ENCODE results near the gene RSPH1.

The RSPH1 gene

DNA sequence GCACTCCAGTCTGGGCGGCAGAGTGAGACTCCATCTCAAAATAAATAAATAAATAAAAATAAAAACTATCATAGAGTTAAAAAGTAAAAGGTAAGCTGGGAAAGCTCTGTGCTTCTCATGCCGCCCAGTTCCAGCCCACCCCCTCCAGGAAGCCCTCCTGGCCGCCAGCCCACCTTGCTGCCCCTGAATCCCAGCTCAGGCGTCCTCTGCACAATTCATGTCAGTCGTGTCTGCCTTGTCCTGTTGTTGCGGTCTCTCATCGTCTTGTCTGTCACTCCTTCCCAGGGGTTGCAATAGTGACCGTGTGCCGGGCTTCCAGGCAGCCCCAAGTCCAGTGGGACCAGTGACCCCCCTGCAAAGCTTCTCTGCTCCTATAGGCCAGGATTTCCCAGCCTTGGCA lies 44.1 kb downstream of the RSPH1 start:
- DNase-seq (ENCODE audit: low read depth in 1 of 2, low spot score in 1 of 2), result no peak

DNA sequence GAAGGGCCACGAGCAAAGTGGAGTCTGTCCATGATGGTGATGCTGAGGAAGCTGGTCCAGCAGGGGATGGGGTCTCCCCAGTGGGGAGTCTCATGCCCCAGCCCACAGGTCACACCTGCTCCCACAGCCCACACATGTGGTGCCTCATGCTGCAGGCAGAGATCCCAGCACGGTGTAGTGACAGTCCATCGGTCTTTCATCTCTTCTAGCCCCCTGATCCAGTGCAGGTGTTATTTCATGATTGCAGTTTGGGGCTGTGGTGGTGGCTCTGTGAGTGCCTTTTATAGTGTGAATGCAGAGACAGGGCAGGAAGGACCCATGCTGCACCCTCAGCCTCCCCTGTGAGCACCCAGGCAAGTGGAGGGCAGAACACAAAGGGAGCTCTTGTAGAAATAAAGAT lies 47.3 kb downstream of the RSPH1 start:
- DNase-seq (ENCODE audit: low read depth in 1 of 2, low spot score in 1 of 2), result no peak

DNA sequence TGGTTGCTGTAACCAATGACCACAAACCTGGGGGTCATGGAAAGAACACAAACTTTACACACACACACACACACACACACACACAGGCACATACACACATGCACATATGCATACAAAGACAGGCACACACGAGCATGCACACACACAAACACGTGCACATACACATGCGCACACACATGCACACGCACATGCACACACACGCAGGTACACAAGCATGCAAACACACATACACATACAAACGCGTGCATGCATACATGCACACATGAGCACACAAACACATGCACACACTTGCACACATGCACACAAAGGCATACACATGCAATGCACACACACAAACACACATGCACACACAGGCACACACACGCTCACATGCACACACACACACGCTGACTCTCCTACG lies 48.3 kb downstream of the RSPH1 start:
- no peak for DNase-seq (ENCODE audit: low read depth in 1 of 2, low spot score in 1 of 2)

DNA sequence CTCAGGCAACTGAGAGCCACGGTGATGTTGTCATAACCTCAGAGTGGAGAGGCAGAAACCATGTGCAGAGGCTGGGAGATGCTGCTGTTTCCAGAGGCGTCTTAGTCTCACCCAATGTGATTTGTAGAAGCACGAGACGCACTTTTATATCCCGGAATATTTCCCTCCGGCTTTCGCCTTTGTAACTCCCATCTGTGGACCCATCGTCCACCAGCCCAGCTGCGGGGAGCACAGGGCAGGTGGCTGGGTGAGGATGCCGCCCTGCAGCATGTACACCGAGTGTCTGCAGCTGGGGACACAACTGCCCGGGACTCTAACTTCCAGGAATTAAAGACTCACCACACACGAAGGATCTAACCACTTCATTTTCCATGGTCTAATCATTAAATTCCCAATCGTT lies 48.8 kb downstream of the RSPH1 start:
- no peak for DNase-seq (ENCODE audit: low read depth in 1 of 2, low spot score in 1 of 2)

DNA sequence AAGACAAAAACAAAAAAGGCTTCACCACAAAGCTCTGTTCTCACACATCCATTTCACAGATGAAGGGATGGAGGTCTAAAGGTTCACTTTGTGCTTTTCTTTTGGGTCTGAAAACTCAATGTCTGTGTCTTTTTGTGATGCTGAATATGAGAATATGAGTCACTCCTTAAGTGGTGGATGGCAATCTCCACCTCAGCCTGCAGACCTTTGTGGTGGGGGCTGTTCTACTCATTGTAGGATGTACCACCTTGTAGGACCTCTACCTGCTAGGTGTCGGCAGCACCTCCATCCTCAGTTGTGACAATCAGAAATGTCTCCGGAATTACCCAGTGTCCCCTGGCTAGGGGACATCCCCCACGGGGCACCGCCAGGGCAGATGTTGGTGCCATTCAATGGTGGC lies 49.5 kb downstream of the RSPH1 start:
- no peak for DNase-seq (ENCODE audit: low read depth in 1 of 2, low spot score in 1 of 2)

DNA sequence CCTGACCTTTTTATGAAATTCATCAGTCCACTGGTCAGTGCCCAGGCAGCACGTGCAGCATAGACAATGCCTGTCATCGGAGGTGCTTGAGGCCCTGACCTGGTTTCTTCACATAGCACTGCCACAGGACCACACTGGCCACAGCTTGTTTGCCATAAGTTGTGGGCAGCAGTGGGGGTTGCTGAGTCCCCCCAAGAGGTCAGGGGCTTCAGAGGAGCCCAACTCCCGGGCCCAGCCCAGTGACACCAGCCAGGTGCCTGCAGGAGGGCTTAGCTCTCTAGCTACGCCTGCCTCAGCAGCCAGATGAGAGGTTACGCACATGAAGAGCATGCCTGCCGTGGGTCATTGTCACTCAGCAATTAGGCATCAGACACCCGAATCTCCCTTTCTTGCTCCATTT lies 50.7 kb downstream of the RSPH1 start:
- no peak for DNase-seq (ENCODE audit: low read depth in 1 of 2, low spot score in 1 of 2)

DNA sequence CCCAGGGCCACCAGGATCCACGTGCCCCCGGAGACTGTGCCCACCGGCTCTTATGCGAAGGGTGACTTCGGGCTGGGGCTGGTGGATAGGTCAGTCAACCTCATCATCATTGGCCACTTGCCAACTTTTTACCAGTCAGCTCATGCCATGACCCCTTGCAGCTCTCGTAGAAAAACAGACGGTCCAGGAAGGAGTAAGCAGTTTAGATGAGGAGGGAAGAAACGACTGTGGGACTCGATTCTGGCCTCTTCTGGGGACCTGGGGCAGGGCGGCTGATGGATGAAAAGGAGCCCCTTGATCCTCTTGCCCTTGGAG lies 51.3 kb downstream of the RSPH1 start:
- DNase-seq (ENCODE audit: low read depth in 1 of 2, low spot score in 1 of 2), result no peak

DNA sequence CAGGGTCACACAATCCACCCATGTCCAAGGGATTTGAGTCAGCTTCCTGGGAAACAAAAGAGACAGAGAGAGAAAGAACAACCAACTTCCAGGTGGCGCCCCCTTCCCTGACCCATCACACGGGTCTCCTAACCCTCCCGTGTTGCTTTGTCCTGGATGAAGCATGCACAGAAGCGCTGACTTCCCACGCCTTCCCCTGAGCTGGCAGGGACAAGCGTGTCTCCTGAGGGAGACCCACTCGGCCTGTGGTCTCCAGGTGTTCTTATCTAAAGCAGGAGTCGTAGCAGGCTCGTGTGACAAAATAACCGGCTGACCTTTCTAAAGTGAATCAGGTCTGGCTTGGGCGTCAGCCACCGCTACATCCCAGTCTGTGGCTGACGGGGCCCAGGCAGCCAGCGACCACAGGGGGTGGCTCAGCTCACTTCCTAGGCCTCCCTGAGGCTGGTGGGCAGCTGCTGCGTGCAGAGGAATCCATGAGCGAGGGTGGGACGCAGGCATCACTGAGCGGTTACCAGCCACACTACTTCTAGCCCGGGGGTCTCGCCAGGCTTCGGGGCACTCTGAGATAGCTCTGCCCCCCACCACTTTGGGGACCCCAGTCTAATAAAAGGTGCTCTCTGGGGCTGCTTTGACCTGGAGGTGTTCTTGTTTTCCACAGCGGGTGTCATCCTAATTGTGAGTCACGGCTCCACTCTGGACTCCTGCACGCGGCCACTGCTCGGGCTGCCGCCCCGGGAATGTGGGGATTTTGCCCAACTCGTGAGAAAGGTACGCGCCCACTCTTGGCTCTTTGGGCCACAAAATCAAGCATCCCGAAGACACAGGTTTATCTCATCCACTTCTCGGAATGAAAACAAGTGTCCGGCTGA lies 51.9 kb downstream of the RSPH1 start:
- DNase-seq (ENCODE audit: low read depth in 1 of 2, low spot score in 1 of 2), result no peak

DNA sequence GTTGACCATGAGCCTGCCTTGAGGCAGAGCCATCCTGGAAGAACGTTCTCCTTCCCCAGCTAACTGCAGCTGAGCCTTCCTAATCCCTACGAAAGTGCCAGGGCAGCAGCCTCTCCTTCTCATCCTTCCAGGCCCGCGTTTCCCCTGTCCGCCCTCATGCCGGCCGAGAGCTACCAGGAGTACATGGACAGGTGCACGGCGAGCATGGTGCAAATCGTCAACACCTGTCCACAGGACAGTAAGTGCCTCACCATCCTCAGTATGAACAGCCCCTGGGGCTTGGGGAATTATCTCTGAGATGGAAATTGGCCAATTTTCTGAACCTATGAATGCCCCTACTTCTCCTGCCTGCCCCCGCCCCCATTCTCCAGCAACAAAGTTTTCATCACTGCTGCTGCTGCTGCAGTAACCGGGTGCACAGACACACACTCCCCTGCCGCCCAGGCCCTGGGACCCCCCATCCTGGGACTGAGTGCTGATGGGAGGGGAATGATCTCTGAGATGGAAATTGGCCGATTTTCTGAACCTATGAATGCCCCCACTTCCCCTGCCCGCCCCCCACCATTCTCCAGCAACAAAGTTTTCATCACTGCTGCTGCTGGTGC lies 52.7 kb downstream of the RSPH1 start:
- no peak for DNase-seq (ENCODE audit: low read depth in 1 of 2, low spot score in 1 of 2)

DNA sequence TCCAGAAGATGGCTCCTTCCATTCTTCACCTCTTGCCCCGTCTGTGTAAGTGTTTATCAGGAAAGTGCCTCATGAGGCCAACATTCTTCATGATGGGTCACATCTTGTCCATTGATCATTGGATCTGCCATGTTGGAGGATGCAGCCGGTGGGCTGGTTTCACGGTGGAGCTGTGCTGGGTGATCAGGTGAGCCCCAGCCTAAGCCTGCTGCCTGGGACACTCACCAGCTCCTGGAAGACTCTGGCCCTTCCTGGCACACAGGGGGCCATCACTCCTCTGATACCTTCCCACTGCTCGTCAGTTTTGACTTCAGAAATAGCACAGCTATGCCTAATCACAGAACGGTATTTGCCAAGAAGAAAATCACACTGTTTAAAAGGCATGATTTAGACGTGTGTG lies 54.1 kb downstream of the RSPH1 start:
- no peak for DNase-seq (ENCODE audit: low read depth in 1 of 2, low spot score in 1 of 2)

DNA sequence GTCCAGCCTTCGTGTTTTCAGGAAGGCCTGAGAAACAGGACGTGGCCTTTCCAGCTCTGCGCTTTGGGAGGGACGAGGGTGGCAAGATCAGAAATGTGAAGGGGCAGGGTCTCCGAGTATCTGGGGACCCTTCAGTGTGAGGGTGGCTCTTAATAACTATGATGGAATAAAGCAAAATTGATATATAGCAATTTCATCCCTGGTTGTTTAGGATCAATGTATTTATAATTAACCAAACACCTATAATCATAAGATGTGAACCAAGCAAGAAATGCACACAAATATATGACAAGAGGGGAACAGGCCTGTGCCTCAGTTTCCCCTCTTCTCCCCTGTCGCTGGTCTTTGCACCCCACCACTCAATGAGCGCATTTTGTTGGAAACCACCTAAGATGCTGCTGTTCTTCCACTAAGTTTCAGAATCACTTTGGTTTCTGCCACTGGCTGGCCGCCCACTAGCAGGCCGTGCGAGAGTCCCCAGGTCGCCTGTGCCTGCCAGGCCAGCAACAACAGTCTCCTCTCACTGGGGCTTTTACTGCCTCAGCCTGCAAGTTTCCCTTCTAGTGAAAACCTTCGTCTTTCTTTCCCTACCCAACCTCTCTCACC lies 55.7 kb downstream of the RSPH1 start:
- DNase-seq (ENCODE audit: low read depth in 1 of 2, low spot score in 1 of 2), result no peak

DNA sequence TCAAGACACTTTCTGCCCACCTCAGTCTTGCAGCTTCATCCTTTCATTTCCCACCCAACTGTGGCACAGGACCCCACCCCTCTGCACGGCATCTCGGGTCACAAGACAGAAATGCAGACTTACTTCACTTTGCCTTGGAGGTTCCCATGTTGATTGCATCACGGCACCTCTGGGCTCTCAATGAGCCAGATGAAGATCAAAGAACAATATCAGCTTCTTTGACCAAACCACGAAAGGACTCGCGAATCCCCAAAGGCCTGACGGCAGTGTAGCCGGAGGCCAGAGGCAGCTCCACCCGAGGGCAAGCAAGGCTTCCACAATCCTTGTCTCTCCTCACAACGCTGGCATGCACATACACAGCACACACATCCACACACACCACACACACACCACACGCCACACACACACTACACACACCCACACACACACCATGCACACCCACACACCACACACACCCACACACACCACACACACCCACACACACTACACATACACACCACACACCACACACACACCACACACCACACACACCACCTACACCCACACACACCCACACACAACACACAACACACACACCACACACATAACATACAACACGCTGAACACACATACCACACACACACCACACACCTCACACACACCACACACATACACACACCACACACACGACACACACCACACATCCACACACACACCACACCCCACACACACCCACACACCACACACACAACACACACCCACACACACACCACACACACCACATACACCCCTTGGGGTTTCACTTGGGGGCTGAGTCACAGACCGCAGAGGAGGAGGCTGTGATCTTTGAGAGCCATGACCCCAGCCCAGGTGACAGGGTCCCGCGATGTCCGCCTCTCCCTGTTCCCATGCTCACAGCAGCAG lies 56.5 kb downstream of the RSPH1 start:
- no peak for DNase-seq (ENCODE audit: low read depth in 1 of 2, low spot score in 1 of 2)

DNA sequence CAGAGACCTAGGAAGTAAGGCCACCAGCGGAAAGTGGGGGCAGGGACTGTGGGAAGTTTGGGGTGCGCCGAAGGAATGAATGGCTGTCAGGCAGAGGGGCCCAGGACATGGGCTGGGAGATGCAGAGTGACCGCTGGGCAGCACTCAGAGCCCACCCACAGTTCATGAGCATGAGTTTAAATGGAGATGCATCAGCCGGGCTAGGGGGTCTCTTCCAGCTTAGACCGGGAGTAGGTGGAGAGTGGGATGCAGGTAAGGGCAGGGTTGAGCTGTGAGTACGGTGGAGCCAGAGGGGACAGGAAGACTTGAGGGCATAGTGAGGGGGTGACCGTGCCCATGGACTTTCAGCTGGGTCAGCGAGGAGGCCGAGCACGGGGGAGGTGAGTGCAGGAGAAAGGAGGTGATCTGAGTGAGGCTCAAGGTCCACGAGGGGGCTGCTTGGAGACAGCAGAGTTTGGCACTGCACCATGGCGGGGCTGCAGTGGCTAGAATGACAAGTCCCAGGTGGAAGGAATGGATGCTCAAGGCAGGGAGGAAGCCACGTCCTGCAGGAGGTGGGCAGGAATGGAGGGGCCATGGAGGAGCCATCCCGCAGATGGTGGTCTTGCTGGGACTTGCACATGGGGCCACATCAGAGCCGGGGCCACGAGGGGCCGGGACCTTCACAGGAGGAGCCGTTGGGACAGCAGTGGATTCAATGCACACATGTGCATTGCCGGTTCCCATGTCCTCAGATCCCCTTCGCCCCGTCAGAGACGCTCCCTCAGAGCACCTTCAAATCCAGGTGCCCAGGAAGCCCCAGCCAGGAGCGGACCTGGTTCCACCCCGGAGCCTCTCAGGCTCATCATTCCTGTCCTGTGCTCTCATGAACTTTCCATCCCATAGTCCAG lies 57.5 kb downstream of the RSPH1 start:
- no peak for DNase-seq (ENCODE audit: low read depth in 1 of 2, low spot score in 1 of 2)

DNA sequence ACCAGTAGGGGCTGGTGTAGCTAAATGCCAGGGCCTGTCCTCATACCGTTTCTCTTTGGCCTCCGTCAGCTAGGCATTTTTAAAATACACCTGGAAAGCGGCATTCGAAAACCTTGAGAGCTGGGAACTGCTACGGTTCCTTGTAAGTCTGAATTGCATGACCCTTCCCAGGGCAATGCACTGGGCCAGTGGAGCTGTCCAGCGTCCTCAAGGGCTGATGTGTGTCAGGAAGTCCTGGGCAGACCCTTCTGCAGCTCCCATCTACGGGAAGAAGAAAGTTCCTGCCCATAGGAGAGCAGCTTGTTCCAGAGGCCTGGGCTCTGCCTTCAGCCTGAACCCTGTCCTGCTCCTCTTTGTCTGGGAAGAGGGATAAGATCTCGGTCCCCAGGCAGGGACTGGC lies 58.2 kb downstream of the RSPH1 start:
- DNase-seq (ENCODE audit: low read depth in 1 of 2, low spot score in 1 of 2), result no peak

DNA sequence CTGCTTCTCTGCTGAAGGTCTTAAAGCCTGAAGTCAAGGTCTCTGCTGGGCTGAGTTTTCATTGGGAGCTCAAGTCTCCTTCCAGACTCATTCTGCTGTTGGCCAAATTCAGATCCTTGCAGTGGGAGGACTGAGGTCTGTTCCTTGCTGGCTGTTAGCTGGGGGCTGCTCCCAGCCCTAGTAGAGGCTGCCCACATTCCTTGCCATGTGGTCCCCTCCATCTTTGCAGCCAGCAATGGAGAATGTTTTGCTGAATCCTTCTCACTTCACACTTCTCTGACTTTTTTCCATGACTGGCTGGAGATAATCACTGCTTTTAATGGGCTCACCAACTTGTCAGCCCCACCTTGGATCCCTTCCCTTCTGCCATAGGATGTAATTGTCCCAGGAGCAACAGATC lies 59.1 kb downstream of the RSPH1 start:
- DNase-seq (ENCODE audit: low read depth in 1 of 2, low spot score in 1 of 2), result no peak

DNA sequence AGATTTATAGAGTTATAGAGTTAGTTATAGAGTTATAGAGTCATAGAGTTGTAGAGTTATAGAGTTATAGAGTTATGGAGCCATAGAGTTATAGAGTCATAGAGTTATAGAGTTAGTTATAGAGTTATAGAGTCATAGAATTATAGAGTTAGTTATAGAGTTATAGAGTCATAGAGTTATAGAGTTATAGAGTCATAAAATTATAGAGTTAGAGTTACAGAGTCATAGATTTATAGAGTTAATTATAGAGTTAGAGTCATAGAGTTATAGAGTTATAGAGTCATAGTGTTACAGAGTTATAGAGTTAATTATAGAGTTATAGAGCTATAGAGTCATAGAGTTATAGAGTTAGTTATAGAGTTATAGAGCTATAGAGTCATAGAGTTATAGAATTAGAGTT lies 60.2 kb downstream of the RSPH1 start:
- no peak for DNase-seq (ENCODE audit: low read depth in 1 of 2, low spot score in 1 of 2)

DNA sequence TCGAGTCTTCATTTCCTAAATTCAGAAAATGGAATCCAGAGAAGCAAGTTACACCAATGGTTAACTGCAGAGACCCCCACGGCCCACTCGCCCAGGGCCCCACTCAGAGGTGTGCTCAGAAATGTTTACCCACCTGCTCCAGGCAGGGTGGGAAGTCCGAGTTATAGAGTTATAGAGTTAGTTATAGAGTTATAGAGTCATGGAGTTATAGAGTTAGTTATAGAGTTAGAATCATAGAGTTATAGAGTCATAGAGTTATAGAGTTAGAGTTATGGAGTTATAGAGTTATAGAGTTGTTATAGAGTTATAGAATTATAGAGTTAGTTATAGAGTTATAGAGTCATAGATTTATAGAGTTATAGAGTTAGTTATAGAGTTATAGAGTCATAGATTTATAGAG lies 60.6 kb downstream of the RSPH1 start:
- DNase-seq (ENCODE audit: low read depth in 1 of 2, low spot score in 1 of 2), result no peak

DNA sequence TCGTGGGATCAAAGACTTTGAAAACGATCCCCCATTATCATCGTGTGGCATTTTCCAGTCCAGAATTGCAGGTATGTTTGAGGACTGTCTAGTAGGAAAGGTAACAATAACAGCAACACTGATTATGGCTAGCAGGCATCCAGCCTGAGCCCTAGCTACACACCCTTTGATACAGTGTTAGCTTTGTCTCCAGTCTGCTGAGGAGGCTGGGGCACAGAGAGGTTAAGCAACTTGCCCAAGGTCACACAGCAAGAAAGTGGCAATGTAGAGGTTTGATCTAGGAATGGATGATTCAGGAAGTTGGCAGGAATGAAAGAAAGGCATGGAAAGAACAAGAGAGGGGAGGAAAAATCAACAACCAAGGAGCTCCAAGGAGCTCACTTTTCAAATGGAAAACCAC lies 61.1 kb downstream of the RSPH1 start:
- no peak for DNase-seq (ENCODE audit: low read depth in 1 of 2, low spot score in 1 of 2)

DNA sequence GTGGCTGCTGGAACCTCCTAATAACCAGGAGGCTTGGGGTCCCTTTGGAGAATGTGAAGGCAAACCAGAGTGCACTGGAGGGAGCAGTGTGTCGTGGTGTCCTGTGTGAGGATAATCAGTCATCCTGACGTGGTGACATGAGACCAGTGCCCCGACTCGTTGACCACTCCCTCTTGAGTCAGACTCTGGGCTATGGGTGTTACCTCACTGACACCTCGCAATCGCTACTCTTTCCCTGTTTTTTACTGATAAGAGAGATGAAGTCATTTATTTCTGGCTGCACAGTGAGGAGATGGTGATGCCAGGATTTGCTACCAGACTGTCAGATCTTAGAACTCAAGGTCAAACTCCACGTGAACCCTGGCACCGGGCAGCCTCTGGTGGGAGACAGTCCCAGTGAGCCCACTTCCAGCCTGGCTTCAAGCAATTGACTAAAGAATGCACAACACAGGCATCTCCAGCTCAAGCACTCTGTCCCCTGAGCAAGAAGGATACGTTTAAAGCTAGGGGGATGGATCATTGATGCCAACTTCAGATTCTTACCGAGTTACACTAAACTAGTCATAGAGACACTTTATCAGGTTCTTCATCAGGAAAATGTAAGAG lies 62.0 kb downstream of the RSPH1 start:
- no peak for DNase-seq (ENCODE audit: low read depth in 1 of 2, low spot score in 1 of 2)

DNA sequence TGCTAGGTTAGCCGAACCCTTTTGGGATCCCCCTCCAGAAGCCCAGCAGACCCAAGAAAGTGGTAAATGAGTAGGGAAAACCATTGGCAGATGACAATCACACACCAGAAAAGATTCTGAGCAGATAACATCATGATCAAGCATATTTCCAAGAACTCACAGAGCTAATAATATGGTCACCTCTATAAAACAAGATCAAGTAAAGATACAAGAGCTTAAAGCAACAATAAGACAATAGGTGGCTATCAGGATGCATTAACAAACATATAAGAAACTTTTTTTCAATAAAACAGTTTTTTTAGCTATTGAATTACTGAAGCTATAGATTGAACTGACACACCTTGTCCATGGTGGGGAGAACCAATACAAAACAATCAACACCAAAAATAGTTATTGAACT lies 63.3 kb downstream of the RSPH1 start:
- no peak for DNase-seq (ENCODE audit: low read depth in 1 of 2, low spot score in 1 of 2)
